GM21723 (cell line): ENCODE measurements around the gene PRRG2.

Experiments
- ATAC-seq: cut with Tn5 transposase; IDR thresholded peaks from one replicate; pipeline ENCODE4 v1.9.1; 2021; ENCODE audit warnings: mild to moderate bottlenecking, moderate library complexity; ENCODE audit not compliant: unreplicated experiment

PRRG2 gene

DNA sequence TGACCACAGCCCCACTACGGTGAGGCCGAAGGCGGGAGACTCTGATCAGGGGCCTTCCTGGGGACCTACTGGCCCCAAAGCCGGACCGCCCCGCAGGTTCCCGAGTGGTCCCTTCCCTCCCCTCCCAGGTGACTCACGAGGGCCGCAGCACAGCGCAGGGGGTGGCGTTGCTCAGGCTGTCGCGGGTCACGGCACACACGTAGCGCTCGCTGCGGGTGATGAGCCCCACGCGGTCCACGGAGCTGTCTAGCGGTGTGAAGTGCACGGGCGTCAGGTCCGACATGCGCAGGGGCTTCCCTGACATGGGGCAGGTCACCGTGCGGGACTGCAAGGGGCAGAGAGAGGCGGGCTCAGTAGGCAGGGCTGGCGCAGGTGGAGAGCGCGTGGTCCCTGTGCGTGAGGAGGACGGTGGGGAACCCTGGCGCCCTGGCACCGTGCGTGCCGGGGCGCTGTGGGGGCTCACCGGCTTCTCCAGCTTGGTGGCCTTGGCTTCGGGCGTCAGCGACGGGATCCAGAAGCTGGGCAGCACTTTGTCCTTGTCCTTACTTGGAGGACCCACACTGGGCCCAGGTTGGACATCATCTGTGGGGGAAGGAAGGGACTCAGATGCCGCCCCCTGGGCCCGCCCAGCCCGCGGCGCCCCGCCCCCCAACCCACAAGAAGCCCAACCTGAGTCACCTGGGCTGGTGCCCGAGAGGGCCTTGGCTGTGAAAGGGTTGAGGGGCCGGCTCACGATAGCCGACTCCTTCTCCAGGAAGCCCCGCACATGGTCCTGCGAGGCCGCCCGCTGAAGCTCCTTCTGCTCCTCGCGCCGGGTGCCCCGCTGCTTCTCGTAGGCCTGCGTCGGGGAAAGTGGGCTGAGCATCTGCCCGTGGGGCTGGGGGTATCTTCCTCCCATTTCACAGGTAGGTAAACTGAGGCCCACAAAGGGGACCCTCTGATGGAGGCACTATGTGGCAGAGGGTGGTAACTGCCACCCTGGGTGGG lies 24.4 kb upstream of the PRRG2 start:
- ATAC-seq: no peak

DNA sequence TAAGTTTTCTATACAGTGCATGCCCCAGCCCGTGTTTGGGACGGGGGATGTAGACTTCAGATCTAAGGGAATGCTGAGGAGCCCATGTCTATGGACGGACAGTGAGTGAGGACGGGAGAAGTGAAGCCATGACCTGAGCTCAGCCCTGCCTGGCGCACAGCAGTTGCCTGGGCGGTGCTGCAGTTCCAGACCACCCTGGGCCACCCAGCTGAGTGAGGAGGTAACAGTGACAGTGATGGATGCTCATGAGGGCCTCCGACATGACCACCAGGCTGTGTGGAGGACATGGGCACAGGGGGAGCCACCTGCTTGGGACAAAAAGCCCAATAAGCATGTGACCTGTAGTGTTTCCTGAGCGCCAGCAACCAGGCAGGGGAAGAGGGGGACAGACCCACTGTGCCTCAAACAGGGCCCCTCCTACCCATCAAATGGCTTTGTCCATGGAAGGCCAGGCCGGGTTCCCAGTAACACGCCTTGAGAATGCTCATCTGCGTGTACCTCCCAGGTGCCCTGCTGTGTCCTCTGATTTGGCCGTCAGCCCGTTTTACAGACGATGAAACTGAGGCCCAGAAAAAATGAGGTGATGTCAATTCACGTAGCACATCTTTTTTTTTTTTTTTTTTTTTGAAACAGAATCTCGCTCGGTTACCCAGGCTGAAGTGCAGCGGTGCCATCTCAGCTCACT lies 23.3 kb upstream of the PRRG2 start:
- ATAC-seq: no peak

DNA sequence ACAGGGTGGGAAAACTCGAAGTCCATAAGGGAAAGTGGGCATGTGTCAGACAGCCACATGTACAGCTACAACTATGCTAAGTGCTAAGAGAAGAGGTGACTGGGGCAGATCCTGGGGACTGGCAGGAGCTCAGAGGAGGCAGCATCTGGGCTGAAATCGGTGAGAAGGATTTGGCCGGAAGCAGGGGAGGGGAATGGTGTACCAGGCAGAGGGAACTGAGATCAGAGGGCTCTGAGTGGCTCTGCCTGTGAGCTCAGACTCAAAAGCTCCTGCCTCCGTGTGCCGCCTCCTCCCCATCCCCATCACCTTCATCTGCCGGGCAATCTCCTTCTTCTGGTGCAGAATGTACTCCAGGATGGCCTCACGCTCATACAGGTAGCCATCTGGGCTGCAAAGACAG lies 22.5 kb upstream of the PRRG2 start:
- ATAC-seq: no peak

DNA sequence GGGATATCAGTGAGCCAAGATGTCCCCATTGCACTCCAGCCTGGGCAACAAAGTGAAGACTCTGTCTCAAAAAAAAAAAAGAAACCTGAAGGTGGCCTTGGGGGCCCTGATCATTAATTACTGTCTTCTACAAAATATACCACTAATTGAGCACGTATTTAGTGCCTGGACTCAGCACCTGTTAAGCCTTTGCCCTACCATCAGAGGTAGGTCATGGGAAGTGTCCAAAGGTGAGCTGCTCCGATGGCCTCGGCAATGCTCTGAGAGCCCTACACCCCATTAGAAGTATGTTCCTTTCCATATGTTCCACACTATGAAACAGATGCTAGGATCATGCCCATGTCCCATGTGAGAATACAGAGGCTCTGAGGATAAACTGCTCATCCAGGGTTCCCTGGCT lies 21.7 kb upstream of the PRRG2 start:
- no peak for ATAC-seq

DNA sequence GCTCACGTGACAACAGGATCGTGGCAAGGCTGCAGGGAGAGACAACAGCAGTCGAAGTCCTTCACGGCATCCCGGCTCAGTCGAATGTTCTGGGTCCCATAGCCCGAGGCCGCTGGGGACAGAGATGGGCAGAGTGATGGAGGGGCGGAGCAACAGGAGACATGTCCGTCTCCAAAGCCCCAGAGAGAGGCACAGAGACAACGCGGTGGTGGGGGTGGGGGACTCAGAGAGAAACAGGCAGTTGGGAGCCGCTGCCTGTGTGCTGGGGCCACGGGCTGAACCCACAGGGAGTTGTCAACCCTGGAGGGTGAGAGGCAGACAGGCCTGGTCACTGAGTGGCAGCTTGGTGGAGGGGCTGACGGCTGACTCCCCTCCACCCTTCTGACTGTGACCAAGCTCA lies 21.2 kb upstream of the PRRG2 start:
- ATAC-seq: no peak

DNA sequence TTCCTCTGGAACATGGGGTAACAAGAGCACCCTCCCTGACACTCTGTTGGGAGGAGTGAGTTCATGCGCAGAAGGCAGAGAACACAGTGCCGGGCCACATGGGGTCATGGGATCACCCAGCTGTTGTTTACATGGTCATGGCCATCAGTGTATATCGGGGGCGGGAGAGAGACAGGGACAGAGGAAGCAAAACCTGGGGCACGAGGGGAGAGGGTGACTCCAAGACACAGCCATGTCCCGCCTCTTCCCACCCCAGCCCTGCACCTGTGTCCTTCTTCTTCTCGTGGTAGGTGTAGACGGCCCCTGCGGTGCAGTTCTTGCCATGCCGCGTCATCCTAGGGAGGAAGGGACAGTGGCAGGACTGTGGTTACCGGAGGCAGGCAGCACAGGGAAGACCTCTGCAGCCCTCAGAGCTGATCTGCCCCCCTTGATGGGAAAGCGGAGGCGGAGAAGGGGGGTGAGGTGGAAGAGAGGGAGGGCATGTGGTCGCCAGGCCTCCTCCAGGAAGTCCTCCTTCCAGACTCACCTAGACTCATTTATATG lies 20.7 kb upstream of the PRRG2 start:
- no peak for ATAC-seq

DNA sequence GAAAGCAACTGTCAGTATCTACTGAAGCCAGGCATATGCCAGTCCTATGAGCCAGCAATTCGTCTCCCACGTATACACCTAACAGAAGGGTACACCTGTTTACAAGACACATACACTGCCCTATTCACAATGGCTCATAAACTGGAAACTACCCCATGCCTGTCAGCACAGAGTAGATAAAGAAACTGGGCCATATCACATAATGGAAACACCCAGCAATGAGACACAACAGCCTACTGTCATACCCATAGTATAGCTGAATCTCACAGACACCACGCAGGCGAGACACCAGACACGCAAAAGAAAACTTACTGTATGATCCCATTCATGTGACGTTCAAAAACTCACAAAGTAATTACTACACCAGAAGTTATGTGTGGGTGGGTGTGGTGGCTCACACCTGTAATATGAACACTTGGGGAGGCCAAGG lies 16.5 kb upstream of the PRRG2 start:
- ATAC-seq: no peak

DNA sequence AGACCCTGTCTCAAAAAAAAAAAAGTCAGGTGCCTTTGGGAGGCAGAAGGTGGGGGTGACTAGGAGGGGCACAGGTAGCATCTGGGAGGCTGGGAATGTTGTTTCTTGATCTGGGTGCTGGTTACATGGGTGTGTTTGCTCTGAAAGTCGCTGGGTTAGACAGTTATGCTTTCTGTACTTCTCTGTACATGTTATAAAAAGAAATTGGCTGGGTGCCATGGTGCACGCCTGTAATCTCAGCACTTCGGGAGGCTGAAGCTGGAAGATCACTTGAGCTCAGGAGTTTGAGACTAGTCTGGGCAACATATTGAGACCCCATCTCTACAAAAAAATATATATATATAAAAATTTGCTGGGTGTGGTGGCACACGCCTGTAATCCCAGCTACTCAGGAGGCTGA lies 15.9 kb upstream of the PRRG2 start:
- ATAC-seq: no peak

DNA sequence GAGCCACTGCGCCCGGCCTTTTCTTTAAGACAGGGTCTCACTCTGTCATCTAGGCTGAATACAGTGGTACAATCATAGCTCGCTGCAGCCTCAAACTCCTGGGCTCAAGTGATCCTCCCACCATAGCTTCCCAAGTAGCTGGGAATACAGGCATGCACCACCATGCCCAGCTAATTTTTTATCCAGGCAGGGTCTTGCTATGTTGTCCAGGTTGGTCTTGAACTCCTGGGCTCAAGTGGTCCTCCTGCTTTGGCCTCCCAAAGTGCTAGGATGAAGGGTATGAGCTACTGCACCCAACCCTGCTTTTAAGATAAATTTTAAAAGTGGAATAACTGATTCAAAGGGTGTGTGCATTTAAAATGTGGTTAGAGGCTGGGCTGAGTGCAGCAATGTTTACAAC lies 14.8 kb upstream of the PRRG2 start:
- no peak for ATAC-seq

DNA sequence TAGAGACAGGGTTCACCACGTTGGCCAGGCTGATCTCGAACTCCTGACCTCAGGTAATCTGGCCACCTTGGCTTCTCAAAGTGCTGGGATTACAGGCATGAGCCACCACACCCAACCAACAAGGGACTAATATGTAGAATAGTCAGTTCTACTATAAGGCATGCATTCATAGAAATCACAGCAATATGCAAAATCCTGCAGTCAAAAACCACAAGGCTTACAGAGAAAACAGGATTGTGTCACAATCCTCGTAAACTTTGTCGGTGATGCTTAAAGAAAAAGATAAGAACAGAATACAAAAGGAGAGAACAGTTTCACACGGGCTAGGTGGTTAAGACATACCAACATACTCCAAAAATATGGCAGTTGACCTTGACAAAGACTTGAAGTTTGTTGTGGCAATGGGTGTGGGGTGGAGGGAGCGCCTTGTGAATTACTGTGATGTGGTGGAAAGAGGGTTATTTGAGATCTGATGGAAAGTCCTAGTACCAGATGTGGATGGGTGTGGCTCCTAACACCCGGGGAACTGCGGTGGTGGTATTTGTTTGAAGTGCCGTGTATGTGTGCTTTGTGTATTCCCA lies 13.2 kb upstream of the PRRG2 start:
- no peak for ATAC-seq

DNA sequence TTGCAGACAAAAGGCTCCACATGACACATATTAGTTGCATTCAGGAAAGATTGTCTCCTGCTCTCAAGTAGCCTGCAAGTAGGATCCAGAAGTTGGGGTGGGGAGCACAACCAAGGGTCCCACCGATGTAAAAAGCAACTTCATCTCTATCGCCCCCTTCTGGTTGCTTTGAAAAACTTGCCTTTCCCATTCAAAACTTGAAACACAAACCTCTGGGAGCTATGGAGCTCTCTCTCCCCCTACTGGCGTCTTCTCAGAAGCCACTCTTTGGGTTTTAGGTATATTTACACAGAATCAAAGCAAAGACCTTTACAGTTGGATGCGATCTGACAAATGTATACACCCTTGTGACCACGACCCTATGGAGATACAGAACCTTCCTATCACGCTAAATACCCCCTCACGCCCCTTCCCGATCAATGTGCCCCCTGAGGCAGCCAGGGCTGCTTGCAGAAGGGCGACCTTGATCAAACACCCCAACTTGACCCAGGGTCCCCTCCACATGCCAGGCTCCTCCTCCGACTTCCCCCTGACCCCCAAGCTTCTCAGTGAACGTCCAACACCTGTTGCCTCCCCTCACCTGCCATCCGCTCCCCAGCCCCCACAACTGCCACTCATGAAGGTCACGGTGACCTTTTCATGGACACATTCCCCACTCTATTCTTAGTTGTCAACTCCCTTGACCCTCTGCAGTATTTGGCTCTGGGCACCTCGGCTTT lies 10.8 kb upstream of the PRRG2 start:
- ATAC-seq: no peak

DNA sequence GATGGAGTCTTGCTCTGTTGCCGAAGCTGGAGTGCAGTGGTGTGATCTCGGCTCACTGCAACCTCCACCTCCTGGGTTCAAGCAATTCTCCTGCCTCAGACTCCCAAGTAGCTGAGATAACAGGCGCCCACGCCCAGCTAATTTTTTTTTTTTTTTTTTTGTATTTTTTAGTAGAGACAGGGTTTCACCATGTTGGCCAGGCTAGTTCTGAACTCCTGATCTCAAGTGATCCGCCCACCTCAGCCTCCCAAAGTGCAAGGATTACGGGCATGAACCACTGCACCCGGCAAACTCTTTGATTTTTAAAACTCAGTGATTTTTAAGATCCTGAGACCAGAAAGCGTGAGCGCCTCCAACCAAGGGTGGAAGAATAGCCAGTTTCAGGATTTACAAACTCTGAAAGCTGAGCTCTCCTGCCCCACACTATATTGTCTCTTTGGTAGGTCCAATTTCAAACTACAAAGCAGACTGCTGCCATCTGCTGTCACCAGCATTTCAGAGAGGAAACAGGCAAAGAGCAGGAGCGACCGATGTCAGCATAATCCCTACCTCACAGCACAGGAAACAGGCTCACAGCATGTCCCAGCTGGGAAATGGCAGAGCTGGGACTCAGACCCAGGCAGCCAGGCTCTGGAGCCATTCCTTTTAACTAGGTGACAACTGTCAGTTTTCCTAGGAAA lies 10.0 kb upstream of the PRRG2 start:
- ATAC-seq: no peak

DNA sequence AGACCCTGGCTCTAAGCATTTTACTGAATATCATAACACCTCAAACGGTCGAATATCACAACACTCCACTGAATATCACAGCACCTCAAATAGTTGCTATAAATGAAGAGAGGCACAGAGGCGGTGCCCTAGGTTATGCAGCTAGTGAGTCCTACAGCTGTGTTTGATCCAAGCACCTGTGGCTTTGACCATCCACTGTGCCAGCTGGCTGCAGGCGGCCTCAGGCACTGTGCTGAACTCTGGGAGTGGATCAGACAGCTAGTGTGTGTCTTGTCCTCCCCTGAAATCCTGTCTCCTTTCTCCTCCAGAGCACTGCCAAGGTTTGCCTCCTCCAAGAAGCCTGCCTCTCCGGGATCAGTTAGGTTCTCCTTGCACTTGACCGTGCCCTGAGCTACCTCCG lies 8.1 kb upstream of the PRRG2 start:
- no peak for ATAC-seq

DNA sequence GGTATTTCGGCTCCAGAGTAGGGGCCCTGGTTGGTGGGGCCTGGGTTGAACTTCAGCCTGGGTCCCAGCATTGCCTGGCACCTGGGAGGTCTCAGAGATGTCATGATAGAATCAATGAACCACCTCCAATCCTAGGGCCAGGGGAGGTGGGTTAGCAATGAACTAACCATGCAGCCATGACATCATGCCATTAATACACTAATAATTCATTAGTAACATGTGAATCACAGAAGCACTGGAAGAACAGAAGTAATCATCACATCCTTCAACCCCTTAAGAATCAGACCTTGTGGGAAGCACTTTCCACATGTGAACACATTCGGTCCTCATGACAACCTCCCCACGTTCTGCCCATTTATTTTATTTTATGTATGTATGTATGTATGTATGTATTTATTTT lies 7.7 kb upstream of the PRRG2 start:
- ATAC-seq: no peak

DNA sequence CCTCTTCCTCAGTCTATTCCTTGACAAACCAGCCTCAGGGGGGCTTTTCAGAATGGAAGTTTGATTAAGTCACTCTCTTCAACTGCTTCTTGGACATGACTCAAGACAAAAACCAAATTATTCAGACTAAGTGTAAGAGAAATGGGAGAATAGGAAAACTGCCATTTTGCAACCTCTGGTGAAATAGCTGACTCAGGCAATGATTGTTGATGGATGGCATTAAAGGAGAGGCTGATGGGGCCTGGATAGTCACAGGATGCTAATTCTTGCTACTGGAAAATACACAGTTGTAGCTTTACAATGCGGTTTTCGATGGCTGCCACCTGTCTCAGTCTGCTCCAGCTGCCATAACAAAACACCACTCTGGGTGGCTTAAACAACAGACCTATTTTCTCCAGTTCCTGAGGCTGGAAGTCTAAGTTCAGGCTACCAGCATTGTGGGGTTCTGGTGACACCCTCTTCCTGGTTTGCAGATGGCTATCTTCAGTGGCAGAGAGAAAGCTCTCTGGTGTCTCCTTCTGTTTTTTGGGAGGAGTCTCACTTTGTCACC lies 6.8 kb upstream of the PRRG2 start:
- no peak for ATAC-seq

DNA sequence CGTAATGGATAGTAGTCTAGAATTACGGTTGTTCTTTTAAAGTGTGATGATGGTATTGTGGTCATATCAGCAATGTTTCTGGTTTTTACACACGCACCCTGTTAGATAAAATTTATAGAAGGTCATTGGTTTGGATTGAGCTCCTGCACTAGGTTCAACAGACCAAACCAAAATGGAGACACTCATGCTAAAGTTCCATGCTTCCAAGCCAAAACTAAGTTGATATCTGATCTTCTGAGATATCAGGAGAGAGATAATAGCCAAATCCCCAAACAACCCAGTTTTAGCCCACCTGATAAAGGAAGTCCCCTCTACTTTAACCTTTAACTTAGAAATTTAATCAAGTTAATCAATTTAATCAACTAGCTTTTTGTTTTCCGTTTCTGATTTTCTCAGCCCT lies 1.9 kb upstream of the PRRG2 start:
- ATAC-seq: no peak

DNA sequence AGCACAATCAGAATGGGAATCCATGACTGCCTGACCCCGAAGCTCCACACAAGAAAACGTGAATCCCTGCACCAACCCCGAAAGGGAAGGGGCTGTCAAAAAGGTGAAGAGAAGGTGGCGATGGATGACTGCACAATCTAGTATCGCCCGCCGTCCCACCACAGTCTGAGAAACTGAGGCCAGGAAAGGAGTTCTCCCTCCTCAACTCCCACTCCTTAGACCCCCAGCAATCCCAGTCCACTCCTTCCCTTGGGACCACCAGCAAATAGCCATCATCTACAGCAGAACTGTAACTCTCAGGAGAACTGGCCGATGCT lies 1.2 kb upstream of the PRRG2 start:
- peak; percentile 11 for ATAC-seq

DNA sequence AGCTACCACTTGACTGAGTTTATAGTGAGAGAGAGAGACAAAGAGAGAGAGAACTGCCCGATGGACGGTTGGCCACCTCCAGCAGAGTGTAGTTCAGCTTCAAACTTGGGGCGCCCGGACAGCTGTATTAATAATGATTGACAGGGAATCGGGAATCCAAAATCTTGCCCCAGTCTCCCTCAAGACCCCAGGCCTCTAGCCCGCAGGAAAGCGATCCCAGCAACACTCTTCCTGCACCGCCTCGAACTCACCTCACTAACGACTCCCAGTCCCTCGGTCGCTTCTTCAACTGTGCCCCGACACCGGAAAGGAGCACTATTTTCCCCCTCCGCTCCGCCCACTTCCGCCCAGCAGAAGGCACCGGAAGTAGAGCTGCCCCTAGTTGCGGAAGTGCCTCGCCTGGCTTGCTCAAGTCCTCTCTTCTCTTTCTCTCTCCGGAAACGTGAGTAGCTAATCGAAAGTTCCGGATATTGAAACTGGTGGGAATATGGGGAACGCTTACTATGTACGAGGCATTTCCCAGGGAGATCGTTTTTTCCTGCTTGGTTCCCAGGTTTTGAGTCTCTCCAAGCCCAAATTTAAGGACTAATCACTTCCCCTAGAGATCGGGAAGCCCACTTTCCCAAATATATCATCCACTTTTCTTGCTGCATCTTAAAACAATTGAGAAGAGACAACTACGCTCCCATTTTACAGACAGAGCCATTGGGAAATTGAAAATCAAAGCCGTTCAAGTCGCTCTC lies 681 bp upstream of the PRRG2 start, which contains the start of gene NOSIP:
NOSIP (minus strand) TSS at position 293 of the 743 bp plus-strand sequence. CDS start 19,865 bp downstream, outside the sequence.
- ATAC-seq: peak; percentile 83

DNA sequence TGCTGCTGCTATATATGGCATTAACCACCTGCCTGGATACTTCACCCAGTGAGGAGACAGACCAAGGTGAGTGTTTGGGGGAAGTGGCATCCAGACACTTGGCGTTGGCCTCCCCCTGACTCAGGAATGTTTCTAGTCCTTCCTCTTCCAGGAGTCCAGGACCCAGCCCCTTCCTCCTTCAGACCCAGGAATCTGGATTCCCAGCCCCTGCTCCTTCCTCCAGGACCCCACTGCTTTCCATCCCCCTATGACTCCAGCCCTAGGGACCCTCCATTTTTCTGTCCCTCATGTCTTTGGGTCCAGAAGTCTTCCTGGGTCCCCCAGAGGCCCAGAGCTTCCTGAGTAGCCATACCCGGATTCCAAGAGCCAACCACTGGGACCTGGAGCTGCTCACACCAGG lies 2.1 kb downstream of the PRRG2 start:
- no peak for ATAC-seq
